ENCODE measurements around the gene SMIM41.
A peak's percentile ranks its signal among the peaks of the same experiment; 100 is the strongest.

GRCh38 chr12:52151837-52152783, 72.6 kb downstream of the SMIM41 start:
- TF ChIP-seq CTCF (IDR thresholded peaks at IDR 0.05; ENCODE audit: low read depth, low read length, missing input control) (peak; percentile 73), RAD21 (IDR thresholded peaks at IDR 0.05) (peak in 1 of 2 donors; percentile 75), REST (IDR thresholded peaks at IDR 0.05) (no peak), TAF1 (conservative IDR thresholded peaks at IDR 0.05) (no peak), HNF4G (IDR thresholded peaks at IDR 0.05) (no peak), ATF3 (IDR thresholded peaks at IDR 0.05) (no peak), YY1 (IDR thresholded peaks at IDR 0.05) (no peak), JUND (IDR thresholded peaks at IDR 0.05) (no peak), ZBTB33 (IDR thresholded peaks at IDR 0.05) (no peak), SP1 (IDR thresholded peaks at IDR 0.05) (no peak), GABPA (IDR thresholded peaks at IDR 0.05 in 1 of 2, conservative IDR thresholded peaks at IDR 0.05 in 1 of 2) (no peak), MAX (IDR thresholded peaks at IDR 0.05) (no peak)
